HG02840 (cell line): ENCODE measurements around the gene FBLIM1.

Experiments used
- ATAC-seq: cut with Tn5 transposase; IDR thresholded peaks from one replicate; pipeline ENCODE4 v1.9.1; 2021; ENCODE audit warnings: mild to moderate bottlenecking, moderate library complexity, moderate number of reproducible peaks; ENCODE audit not compliant: unreplicated experiment, low FRiP score

FBLIM1 gene

GRCh38 chr1:15730936-15731335 is 27.7 kb upstream of the FBLIM1 start:
- no peak for ATAC-seq

- no peak for ATAC-seq
These were observed 26.6 kb upstream of the FBLIM1 start for GRCh38 chr1:15731735-15732685.

GRCh38 chr1:15732686-15733081 is 25.9 kb upstream of the FBLIM1 start:
- no peak for ATAC-seq

GRCh38 chr1:15733218-15733725 is 25.3 kb upstream of the FBLIM1 start:
- ATAC-seq, result no peak

- no peak for ATAC-seq
These were observed 24.8 kb upstream of the FBLIM1 start for GRCh38 chr1:15733726-15734226.

- ATAC-seq, result no peak
These were observed 24.3 kb upstream of the FBLIM1 start for GRCh38 chr1:15734296-15734695.

GRCh38 chr1:15734901-15735300 is 23.7 kb upstream of the FBLIM1 start:
- no peak for ATAC-seq

GRCh38 chr1:15735304-15736037 is 23.1 kb upstream of the FBLIM1 start:
- ATAC-seq, result no peak

- no peak for ATAC-seq
These were observed 22.3 kb upstream of the FBLIM1 start, which contains the start of gene SLC25A34 for GRCh38 chr1:15736038-15736891. SLC25A34 (plus strand) TSS chr1:15736258; CDS start chr1:15736486, 228 bp downstream.

- ATAC-seq, result no peak
These were observed 21.7 kb upstream of the FBLIM1 start for GRCh38 chr1:15736892-15737261.

- ATAC-seq, result no peak
These were observed 21.0 kb upstream of the FBLIM1 start for GRCh38 chr1:15737324-15738319.

GRCh38 chr1:15738416-15739113 is 20.0 kb upstream of the FBLIM1 start:
- ATAC-seq, result no peak

- no peak for ATAC-seq
These were observed 19.3 kb upstream of the FBLIM1 start for GRCh38 chr1:15739259-15739658.

GRCh38 chr1:15739745-15740144 is 18.9 kb upstream of the FBLIM1 start:
- no peak for ATAC-seq

GRCh38 chr1:15740924-15741850 is 17.4 kb upstream of the FBLIM1 start:
- ATAC-seq, result no peak

GRCh38 chr1:15742339-15742801 is 16.2 kb upstream of the FBLIM1 start, which contains the start of gene TMEM82:
TMEM82 (plus strand) TSS chr1:15742499; CDS start chr1:15742560, 61 bp downstream.
- no peak for ATAC-seq

- ATAC-seq, result no peak
These were observed 14.4 kb upstream of the FBLIM1 start for GRCh38 chr1:15744122-15744679.
